WTC11 (cell line): ENCODE results near the gene MAB21L4. TPM values are rescaled to one million over a fixed set of nuclear protein-coding genes. Genes with fewer than 3 reads are reported as not detected.

Experiments
- ATAC-seq: fragments of 200-7000 bp; cut with Tn5 transposase; 2 replicates; pipeline ENCODE4 v1.10.0; 2021; ENCODE audit warnings: mild to moderate bottlenecking, moderate library complexity
- CTCF ChIA-PET: fragments of 300-600 bp; sonication (Branson Sonifier 250); formaldehyde crosslinking; loops from one replicate; lab custom pipeline; 2021; ENCODE audit warnings: antibody characterized with exemption; lab: Charles Lee
- POLR2A ChIA-PET: fragments of 350-600 bp; sonication (Branson Sonifier 250); formaldehyde crosslinking; loops from one replicate; lab custom pipeline; 2021; ENCODE audit warnings: antibody characterized with exemption; lab: Charles Lee
- DNase-seq: peaks from one replicate; pipeline ENCODE4 v3.0.0; 2021; ENCODE audit warnings: low spot score
- H3K27ac Mint-ChIP-seq: 2 replicates; pipeline ENCODE4 v1.8.0; 2021; ENCODE audit warnings: mixed read lengths
- H3K27me3 Mint-ChIP-seq: 2 replicates; pipeline ENCODE4 v1.8.0; 2021; ENCODE audit warnings: low read depth, mild to moderate bottlenecking, moderate library complexity, mixed read lengths
- H3K36me3 Mint-ChIP-seq: 2 replicates; pipeline ENCODE4 v1.8.0; 2021; ENCODE audit warnings: mixed read lengths
- H3K4me1 Mint-ChIP-seq: 2 replicates; pipeline ENCODE4 v1.8.0; 2022; ENCODE audit warnings: mixed read lengths
- H3K4me3 Mint-ChIP-seq: 2 replicates; pipeline ENCODE4 v1.8.0; 2021; ENCODE audit warnings: mild to moderate bottlenecking, moderate library complexity, mixed read lengths
- H3K9me3 Mint-ChIP-seq: 2 replicates; pipeline ENCODE4 v1.8.0; 2021; ENCODE audit warnings: mixed read lengths
- ATF1 ChIP-seq: sonication (generic); formaldehyde crosslinking; IDR thresholded peaks from 2 replicates; pipeline ENCODE4 v1.8.1; 2023; ENCODE audit warnings: mild to moderate bottlenecking, moderate library complexity, missing genetic modification reagents
- CDX4 ChIP-seq: fragments of 250-450 bp; sonication (Bioruptor Pico); IDR thresholded peaks from 2 replicates; pipeline ENCODE4 v1.9.0; 2021; ENCODE audit warnings: moderate library complexity, mild to moderate bottlenecking, inconsistent platforms, borderline replicate concordance
- E2F1 ChIP-seq: sonication (generic); formaldehyde crosslinking; IDR thresholded peaks from 2 replicates; pipeline ENCODE4 v1.8.0; 2022; ENCODE audit warnings: mild to moderate bottlenecking, missing genetic modification reagents
- ETV6 ChIP-seq: sonication (generic); formaldehyde crosslinking; IDR thresholded peaks from 2 replicates; pipeline ENCODE4 v1.8.1; 2022; ENCODE audit warnings: mild to moderate bottlenecking, missing genetic modification reagents
- GRHL2 ChIP-seq: fragments of 250-450 bp; sonication (Bioruptor Pico); IDR thresholded peaks from 2 replicates; pipeline ENCODE4 v1.8.0; 2022; ENCODE audit warnings: mild to moderate bottlenecking, moderate library complexity; ENCODE audit not compliant: insufficient replicate concordance, severe bottlenecking
- HMGA2 ChIP-seq: fragments of 250-450 bp; sonication (Bioruptor Pico); IDR thresholded peaks from 2 replicates; pipeline ENCODE4 v1.4.0; 2021; ENCODE audit warnings: mild to moderate bottlenecking, moderate library complexity
- IRF1 ChIP-seq: sonication (generic); formaldehyde crosslinking; IDR thresholded peaks from 2 replicates; pipeline ENCODE4 v1.8.0; 2023; ENCODE audit warnings: missing genetic modification reagents
- IRF2 ChIP-seq: sonication (generic); formaldehyde crosslinking; IDR thresholded peaks from 2 replicates; pipeline ENCODE4 v1.8.0; 2022; ENCODE audit warnings: low read depth, missing genetic modification reagents, borderline replicate concordance
- MLX ChIP-seq: sonication (generic); formaldehyde crosslinking; IDR thresholded peaks from 2 replicates; pipeline ENCODE4 v1.8.1; 2023; ENCODE audit warnings: mild to moderate bottlenecking, missing genetic modification reagents, moderate library complexity
- NFATC4 ChIP-seq: fragments of 250-450 bp; sonication (Bioruptor Pico); IDR thresholded peaks from 2 replicates; pipeline ENCODE4 v1.9.0; 2021; ENCODE audit warnings: mild to moderate bottlenecking
- NFYB ChIP-seq: sonication (generic); formaldehyde crosslinking; conservative IDR thresholded peaks from 2 replicates; pipeline ENCODE4 v1.8.0; 2022; ENCODE audit warnings: low read depth, missing genetic modification reagents
- NR2C2 ChIP-seq: sonication (generic); formaldehyde crosslinking; IDR thresholded peaks from 2 replicates; pipeline ENCODE4 v1.8.0; 2022; ENCODE audit warnings: mild to moderate bottlenecking, missing genetic modification reagents
- PRDM15 ChIP-seq: sonication (generic); formaldehyde crosslinking; IDR thresholded peaks from 2 replicates; pipeline ENCODE4 v1.8.0; 2022; ENCODE audit warnings: missing genetic modification reagents
- STAT6 ChIP-seq: sonication (generic); formaldehyde crosslinking; conservative IDR thresholded peaks from 2 replicates; pipeline ENCODE4 v1.8.1; 2023; ENCODE audit warnings: mild to moderate bottlenecking, low read depth, missing genetic modification reagents, moderate library complexity
- TEAD4 ChIP-seq: sonication (generic); formaldehyde crosslinking; IDR thresholded peaks from 2 replicates; pipeline ENCODE4 v1.8.0; 2022; ENCODE audit warnings: mild to moderate bottlenecking, missing genetic modification reagents
- ZNF232 ChIP-seq: sonication (generic); formaldehyde crosslinking; IDR thresholded peaks from 2 replicates; pipeline ENCODE4 v1.8.0; 2022; ENCODE audit warnings: mild to moderate bottlenecking, missing genetic modification reagents
- ZNF416 ChIP-seq: fragments of 250-450 bp; sonication (Bioruptor Pico); IDR thresholded peaks from 2 replicates; pipeline ENCODE4 v1.9.0; 2021; ENCODE audit warnings: mild to moderate bottlenecking, inconsistent platforms
- ZSCAN18 ChIP-seq: fragments of 250-450 bp; sonication (Bioruptor Pico); IDR thresholded peaks from 2 replicates; pipeline ENCODE4 v2.1.2; 2022; ENCODE audit warnings: mild to moderate bottlenecking, moderate library complexity
- total RNA-seq: library from RNA; stranded (reverse); gene quantifications from 3 replicates; pipeline ENCODE4 v1.2.3, GENCODE V29; 2021

The MAB21L4 gene
- total RNA-seq, 1 experiment from 2014 or later = not detected

GRCh38 chr2:240905176-240905781 lies 9.3 kb upstream of the MAB21L4 start:
- Mint-ChIP-seq H3K4me3 (no peak overlapping the region), H3K27ac (no peak overlapping the region), H3K9me3 (peaks cover 11% of the 10 kb centered on the region), H3K27me3 (no peaks in the 10 kb centered on the region), H3K36me3 (peaks cover 3% of the 10 kb centered on the region), H3K4me1 (no peaks in the 10 kb centered on the region)
- POLR2A ChIA-PET = no interaction called here
- ATAC-seq = no peak
- no peak for DNase-seq
- CTCF ChIA-PET = interaction anchor here (0.8 to 1.2 kb wide), 2 partner anchors 8 to 9 kb away, joined by 4 to 6 read pairs; no protein-coding TSS in a partner anchor
- TF ChIP-seq NR2C2 (CRISPR knock-in tag) (no peak), TEAD4 (CRISPR knock-in tag) (no peak), CDX4 (CRISPR knock-in tag) (no peak), ZSCAN18 (CRISPR knock-in tag) (no peak), ATF1 (no peak), PRDM15 (no peak), HMGA2 (no peak), GRHL2 (CRISPR knock-in tag) (no peak), NFYB (no peak), STAT6 (CRISPR knock-in tag) (no peak), ZNF416 (CRISPR knock-in tag) (no peak), ETV6 (CRISPR knock-in tag) (no peak), E2F1 (CRISPR knock-in tag) (no peak), IRF1 (no peak), MLX (CRISPR knock-in tag) (no peak), NFATC4 (no peak), ZNF232 (no peak), IRF2 (CRISPR knock-in tag) (no peak)
